GM18873 (cell line): ENCODE results near the gene SLC6A3.
"Not testable (repeated sequence)": the region's sequence is repeated elsewhere in the genome, so short reads cannot be mapped to it uniquely, and the experiment has no call there.

ENCODE experiments used
- ATAC-seq: cut with Tn5 transposase; IDR thresholded peaks from one replicate; pipeline ENCODE4 v1.9.1; 2021; ENCODE audit warnings: mild to moderate bottlenecking, moderate library complexity, moderate number of reproducible peaks; ENCODE audit not compliant: unreplicated experiment, low FRiP score

The SLC6A3 gene

GRCh38 chr5:1423901-1424603 lies 21.2 kb downstream of the SLC6A3 start:
- ATAC-seq: no peak

- not testable (repeated sequence) for ATAC-seq
These were observed 22.7 kb downstream of the SLC6A3 start for GRCh38 chr5:1422522-1422921.

GRCh38 chr5:1421521-1422341 lies 23.5 kb downstream of the SLC6A3 start:
- no peak for ATAC-seq

- no peak for ATAC-seq
These were observed 24.7 kb downstream of the SLC6A3 start for GRCh38 chr5:1420211-1421195.

- ATAC-seq: no peak
These were observed 25.6 kb downstream of the SLC6A3 start for GRCh38 chr5:1419476-1420210.

- ATAC-seq: no peak
These were observed 26.3 kb downstream of the SLC6A3 start for GRCh38 chr5:1418921-1419280.

DNA sequence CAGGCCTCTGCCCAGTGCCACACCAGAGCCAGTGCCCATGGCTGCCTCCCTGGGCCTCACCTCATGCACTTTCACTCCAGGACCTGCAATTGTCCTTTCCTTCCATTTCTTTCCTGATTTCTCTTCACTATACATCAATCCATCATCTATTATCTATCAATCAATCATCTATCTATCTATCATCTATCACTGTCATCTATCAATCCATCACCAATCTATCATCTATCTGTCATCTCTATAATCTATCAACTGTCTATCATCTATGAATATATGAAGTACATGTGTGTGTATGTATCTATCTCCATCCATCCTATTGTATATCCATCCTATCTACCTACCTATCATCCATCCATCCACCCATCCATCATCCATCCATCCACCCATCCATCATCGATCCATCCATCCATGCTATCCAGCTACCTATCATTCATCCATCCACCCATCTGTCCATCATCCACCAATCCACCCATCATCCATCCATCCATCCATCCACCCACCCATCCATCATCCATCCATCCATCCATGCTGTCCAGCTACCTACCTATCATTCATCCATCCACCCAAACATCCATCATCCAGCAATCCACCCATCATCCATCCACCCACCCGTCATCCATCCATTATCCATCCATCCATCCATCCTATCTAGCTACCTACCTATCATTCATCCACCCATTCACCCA lies 26.9 kb downstream of the SLC6A3 start:
- no peak for ATAC-seq

DNA sequence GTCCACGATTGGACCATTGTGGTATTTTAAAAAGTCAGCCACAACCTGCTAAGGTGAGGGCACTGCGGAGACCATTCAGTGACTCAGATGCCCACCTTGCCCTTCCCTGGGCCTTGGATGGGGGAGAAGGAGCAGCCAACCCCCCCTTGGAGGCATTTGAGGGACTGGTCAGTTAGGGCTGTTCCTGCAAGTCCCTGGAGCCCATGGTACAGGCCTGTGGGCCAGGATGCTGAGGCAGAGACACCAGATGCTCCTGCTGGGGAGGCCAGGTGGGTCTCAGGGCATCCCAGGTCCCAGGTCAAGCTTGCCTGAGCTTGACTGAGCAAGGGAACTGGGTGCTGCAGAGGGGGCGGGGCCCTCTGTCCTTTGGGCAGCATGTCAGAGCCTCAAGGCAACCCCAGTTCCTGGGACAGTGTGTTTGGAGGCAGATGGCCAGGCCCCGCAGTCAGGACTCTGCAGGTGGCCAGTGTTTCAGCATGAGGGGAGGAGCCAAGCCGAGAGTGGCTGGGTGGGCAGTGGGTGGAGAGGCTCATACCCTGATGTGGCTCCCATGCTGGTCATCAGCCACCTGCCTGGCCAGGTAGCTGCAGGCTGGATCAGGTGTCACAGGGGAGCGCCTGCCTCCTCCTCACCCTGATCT lies 27.5 kb downstream of the SLC6A3 start:
- no peak for ATAC-seq

GRCh38 chr5:1416856-1417469 lies 28.3 kb downstream of the SLC6A3 start:
- no peak for ATAC-seq

DNA sequence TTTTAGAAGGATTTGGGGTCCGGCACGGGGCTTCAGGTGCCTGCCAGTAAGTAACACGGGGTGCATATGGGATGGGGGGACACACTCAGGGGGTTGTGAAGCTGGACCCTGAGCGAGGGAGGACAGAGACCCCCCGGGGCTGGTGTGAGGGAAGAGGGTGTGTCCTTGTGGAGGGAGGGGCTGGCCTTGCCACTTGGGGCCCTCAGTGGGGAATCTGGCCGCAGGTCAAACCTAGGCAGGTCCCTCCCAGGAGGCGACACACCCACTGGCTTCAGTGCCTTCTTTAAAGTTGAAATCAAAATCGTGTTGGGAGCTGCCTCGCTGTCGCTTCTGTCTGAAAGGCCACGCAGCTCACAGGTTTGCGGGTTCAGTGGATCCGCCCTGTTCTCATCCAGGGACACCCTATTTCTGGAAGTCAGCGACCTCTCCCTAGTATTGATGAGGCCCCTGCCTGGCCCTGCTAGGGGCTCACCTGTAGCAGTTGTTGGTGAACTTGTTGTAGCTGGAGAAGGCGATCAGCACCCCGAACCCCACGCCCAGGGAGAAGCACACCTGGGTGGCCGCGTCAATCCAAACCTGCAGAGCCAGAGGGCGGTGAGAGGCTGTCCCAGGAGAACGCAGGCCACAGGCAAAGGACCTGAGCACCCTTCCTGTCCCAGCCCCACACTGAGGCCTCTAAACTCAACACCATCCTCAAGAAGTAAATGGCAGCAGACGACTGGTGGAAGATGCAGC lies 29.4 kb downstream of the SLC6A3 start:
- no peak for ATAC-seq

GRCh38 chr5:1415059-1415425 lies 30.2 kb downstream of the SLC6A3 start:
- no peak for ATAC-seq

DNA sequence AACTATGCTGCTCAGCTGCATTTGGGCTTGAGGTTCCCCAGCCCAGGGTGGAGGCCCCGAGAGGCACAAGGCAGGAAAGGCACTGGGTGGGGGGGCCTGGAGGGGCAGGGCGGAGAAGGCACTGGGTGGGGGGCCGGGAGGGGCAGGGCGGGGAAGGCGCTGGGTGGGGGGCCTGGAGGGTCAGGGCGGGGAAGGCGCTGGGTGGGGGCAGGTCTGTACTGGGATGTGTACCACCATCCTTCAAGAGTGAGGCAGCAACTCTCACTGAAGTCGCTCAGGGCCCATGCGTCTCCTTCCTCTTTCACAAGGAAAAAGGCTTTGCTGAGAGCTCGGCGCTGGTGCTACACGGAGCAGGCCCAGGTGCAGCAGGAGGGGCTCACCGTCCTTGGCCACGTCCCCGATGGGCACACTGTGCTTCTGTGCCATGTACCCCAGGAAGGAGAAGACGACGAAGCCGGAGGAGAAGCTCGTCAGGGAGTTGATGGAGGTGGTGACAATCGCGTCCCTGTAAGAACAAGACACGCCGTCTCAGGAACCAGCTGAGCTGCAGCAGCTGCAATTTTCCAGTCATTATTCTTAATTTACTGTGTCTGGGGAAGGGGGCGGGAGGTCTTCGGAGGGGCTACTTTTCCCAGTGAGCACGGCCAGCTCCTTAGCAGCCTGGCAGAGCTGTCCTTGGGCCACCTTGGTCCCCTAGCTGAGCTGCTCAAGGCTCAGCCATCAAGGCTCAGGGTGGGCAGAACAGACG lies 30.8 kb downstream of the SLC6A3 start:
- ATAC-seq: no peak

- ATAC-seq: no peak
These were observed 31.5 kb downstream of the SLC6A3 start for GRCh38 chr5:1413611-1414241.

GRCh38 chr5:1413211-1413610 lies 32.0 kb downstream of the SLC6A3 start:
- ATAC-seq: no peak

DNA sequence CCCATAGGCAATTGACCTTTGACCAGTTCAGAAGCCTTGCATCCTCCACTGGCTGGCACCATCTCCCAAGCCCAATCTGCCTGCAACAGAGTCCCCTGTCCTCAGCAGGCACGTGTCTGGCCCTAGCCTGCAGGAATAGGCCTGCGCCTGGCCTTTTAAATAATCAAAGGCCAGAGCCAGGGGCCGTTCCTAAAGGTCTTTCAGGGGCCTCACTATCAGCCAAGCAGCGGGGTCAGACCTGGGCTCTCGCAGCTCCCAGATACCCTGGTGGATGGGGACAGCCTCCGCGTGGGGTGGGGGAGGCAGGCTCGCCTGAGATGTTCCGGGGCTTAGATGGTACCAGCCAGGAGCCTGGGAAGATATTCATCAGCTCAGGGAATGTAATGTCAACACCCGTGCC lies 32.6 kb downstream of the SLC6A3 start:
- no peak for ATAC-seq

- no peak for ATAC-seq
These were observed 33.1 kb downstream of the SLC6A3 start for GRCh38 chr5:1412163-1412562.

DNA sequence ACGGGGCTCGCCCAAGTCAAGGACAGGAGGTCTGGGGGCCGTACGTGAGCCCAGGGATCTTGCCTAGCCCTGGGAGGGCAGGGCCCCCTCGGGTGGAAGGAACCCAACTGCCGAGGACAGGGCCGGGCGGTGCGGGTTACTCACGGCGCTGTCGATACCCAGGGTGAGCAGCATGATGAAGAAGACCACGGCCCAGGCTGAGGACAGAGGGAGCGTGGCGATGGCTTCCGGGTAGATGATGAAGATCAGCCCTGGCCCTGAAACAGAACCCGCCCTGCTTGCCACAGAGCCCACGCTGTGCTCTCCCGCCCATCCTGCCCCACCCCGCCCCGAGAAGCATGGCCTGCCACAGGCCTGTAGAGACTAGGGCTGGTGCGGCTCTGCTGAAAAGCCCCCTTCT lies 34.1 kb downstream of the SLC6A3 start:
- no peak for ATAC-seq
